SK-N-SH (cell line): Measurements from ENCODE around the gene MAPK8IP3. TPM values are rescaled to one million over a fixed set of nuclear protein-coding genes. Genes with fewer than 3 reads are reported as not detected.

Experiments used
- CTCF ChIA-PET: fragments of 300-600, 350-600 bp; formaldehyde crosslinking; extraction: SDS; loops from one replicate; lab custom pipeline; 2021; lab: Yijun Ruan, JAX
- POLR2A ChIA-PET: fragments of 350-600 bp; sonication (Branson Sonifier 250); formaldehyde crosslinking; extraction: SDS; loops from one replicate; lab custom pipeline; 2020; ENCODE audit warnings: antibody characterized with exemption, inconsistent platforms; lab: Yijun Ruan, JAX
- DNase-seq: peaks from one replicate; pipeline ENCODE4 v3.0.0; 2012
- H2AFZ ChIP-seq: fragments of 200-600 bp; sonication (generic); 2 replicates; pipeline ENCODE4 v1.8.1; 2016; ENCODE audit warnings: antibody characterized with exemption, mild to moderate bottlenecking, low read depth
- H3F3A ChIP-seq: fragments of 200-600 bp; sonication (generic); replicated peaks from 2 replicates; pipeline ENCODE3; 2016; ENCODE audit warnings: antibody characterized with exemption, mild to moderate bottlenecking; ENCODE audit not compliant: insufficient read depth
- H3K27ac ChIP-seq, 2 experiments: fragments of 200-500 bp in 1 of 2; fragments of 200-600 bp in 1 of 2; sonication (Bioruptor generic) in 1 of 2; sonication (generic), shearing (Covaris generic) in 1 of 2; 2 replicates each; pipeline versions ENCODE4 v1.5.1 to v1.6.1; 2014 to 2016; ENCODE audit warnings: low read depth in 2 of 2, inconsistent platforms in 1 of 2, low read length in 1 of 2, mild to moderate bottlenecking in 1 of 2, mixed read lengths in 1 of 2
- H3K27me3 ChIP-seq: fragments of 200-600 bp; sonication (generic), shearing (Covaris generic); 2 replicates; pipeline ENCODE4 v1.6.1; 2016; ENCODE audit warnings: mixed run types; ENCODE audit not compliant: insufficient read depth
- H3K36me3 ChIP-seq, 2 experiments: fragments of 200-500 bp in 1 of 2; fragments of 200-600 bp in 1 of 2; sonication (Bioruptor generic) in 1 of 2; sonication (generic) in 1 of 2; replicated peaks in 1 of 2; 2 replicates each; pipeline versions ENCODE3 to v1.5.1; 2014 to 2016; ENCODE audit warnings: low read length in 1 of 2, mild to moderate bottlenecking in 1 of 2; ENCODE audit not compliant: insufficient read depth in 2 of 2, control insufficient read depth in 1 of 2
- H3K4me1 ChIP-seq, 2 experiments: fragments of 200-500 bp in 1 of 2; fragments of 200-600 bp in 1 of 2; sonication (Bioruptor generic) in 1 of 2; sonication (generic), shearing (Covaris generic) in 1 of 2; 2 replicates each; pipeline versions ENCODE4 v1.5.1 to v1.6.1; 2014 to 2016; ENCODE audit warnings: low read depth in 1 of 2, low read length in 1 of 2, mixed run types in 1 of 2; ENCODE audit not compliant: insufficient read depth in 2 of 2, control insufficient read depth in 1 of 2
- H3K4me2 ChIP-seq: fragments of 200-600 bp; sonication (generic), shearing (Covaris generic); 2 replicates; pipeline ENCODE4 v1.6.1; 2017; ENCODE audit warnings: mixed run types
- H3K4me3 ChIP-seq, 2 experiments: fragments of 200-500 bp in 1 of 2; fragments of 200-600 bp in 1 of 2; sonication (Bioruptor generic) in 1 of 2; sonication (generic), shearing (Covaris generic) in 1 of 2; 2 replicates each; pipeline versions ENCODE4 v1.5.1 to v1.8.1; 2014 to 2016; ENCODE audit warnings: low read depth in 2 of 2, inconsistent platforms in 1 of 2, low read length in 1 of 2, mild to moderate bottlenecking in 1 of 2, mixed read lengths in 1 of 2, moderate library complexity in 1 of 2
- H3K79me2 ChIP-seq: fragments of 200-600 bp; sonication (generic); 2 replicates; pipeline ENCODE4 v1.8.1; 2017; ENCODE audit warnings: mild to moderate bottlenecking; ENCODE audit not compliant: insufficient read depth
- H3K9ac ChIP-seq: fragments of 200-600 bp; sonication (generic); 2 replicates; pipeline ENCODE4 v1.6.1; 2017; ENCODE audit warnings: mixed run types
- H3K9me2 ChIP-seq: fragments of 200-600 bp; sonication (generic); 2 replicates; pipeline ENCODE4 v1.6.1; 2017; ENCODE audit warnings: mixed run types
- H3K9me3 ChIP-seq: fragments of 200-600 bp; sonication (generic); 2 replicates; pipeline ENCODE4 v1.6.1; 2017; ENCODE audit warnings: mixed run types, mild to moderate bottlenecking, moderate library complexity
- H4K20me1 ChIP-seq: fragments of 200-600 bp; sonication (generic); 2 replicates; pipeline ENCODE4 v1.6.1; 2017; ENCODE audit warnings: mild to moderate bottlenecking, mixed run types; ENCODE audit not compliant: insufficient read depth
- CHD2 ChIP-seq: fragments of 150-350 bp; IDR thresholded peaks from 2 replicates; pipeline ENCODE4 v1.6.1; 2018; ENCODE audit warnings: low read length; ENCODE audit not compliant: partially characterized antibody
- EP300 ChIP-seq, 2 experiments: IDR thresholded peaks; 2 replicates each; pipeline versions ENCODE4 v1.4.0 to v1.6.1; 2012; ENCODE audit warnings: borderline replicate concordance in 1 of 2, low read depth in 1 of 2, low read length in 1 of 2
- FOXJ3 ChIP-seq: sonication (generic); formaldehyde crosslinking; IDR thresholded peaks from 2 replicates; pipeline ENCODE4 v1.5.1; 2020; ENCODE audit warnings: mild to moderate bottlenecking, missing genetic modification reagents
- FOXM1 ChIP-seq: IDR thresholded peaks from 2 replicates; pipeline ENCODE4 v1.4.0; 2012; ENCODE audit warnings: low read depth, mild to moderate bottlenecking
- GABPA ChIP-seq: IDR thresholded peaks from 2 replicates; pipeline ENCODE4 v1.4.0; 2012; ENCODE audit warnings: low read depth, mild to moderate bottlenecking
- GATA2 ChIP-seq: sonication (generic); formaldehyde crosslinking; IDR thresholded peaks from 2 replicates; pipeline ENCODE4 v1.5.0; 2020; ENCODE audit warnings: mild to moderate bottlenecking, missing genetic modification reagents
- POLR2AphosphoS5 ChIP-seq: IDR thresholded peaks from 2 replicates; pipeline ENCODE4 v1.6.1; 2012; ENCODE audit warnings: low read depth, low read length
- RAD21 ChIP-seq: IDR thresholded peaks from 2 replicates; pipeline ENCODE4 v1.6.1; 2012; ENCODE audit warnings: mild to moderate bottlenecking, low read length
- RXRA ChIP-seq: IDR thresholded peaks from 2 replicates; pipeline ENCODE4 v1.4.0; 2012; ENCODE audit warnings: low read depth, mild to moderate bottlenecking, borderline replicate concordance
- SMC3 ChIP-seq: IDR thresholded peaks from 2 replicates; pipeline ENCODE4 v1.6.1; 2012; ENCODE audit warnings: low read depth, low read length, improper control_type of control experiment
- TAF1 ChIP-seq: IDR thresholded peaks from 2 replicates; pipeline ENCODE4 v1.6.1; 2012; ENCODE audit warnings: low read depth, mild to moderate bottlenecking, low read length, moderate library complexity, borderline replicate concordance
- TCF12 ChIP-seq: IDR thresholded peaks from 2 replicates; pipeline ENCODE4 v1.4.0; 2012
- WGBS: methylation state at CpG from one replicate; pipeline ENCODE4 v1.1.6; 2017; ENCODE audit warnings: low lambda C conversion rate; 5-methylcytosine and 5-hydroxymethylcytosine counted together
- polyA plus RNA-seq, 3 experiments: library from polyadenylated mRNA; depleted of rRNA; stranded (reverse); fragments of >200 nt; gene quantifications; 2 replicates each; pipeline ENCODE4 v1.2.3, GENCODE V29; 2012
- TF ChIP-seq, protein P1 (sequence below): IDR thresholded peaks from 2 replicates; pipeline ENCODE4 v1.4.0; 2012; ENCODE audit warnings: low read depth
- TF ChIP-seq, protein P2 (sequence below): fragments of 200-600 bp; sonication (generic); IDR thresholded peaks from 2 replicates; pipeline ENCODE4 v1.6.1; 2017; ENCODE audit warnings: antibody characterized with exemption, mild to moderate bottlenecking, moderate library complexity
- TF ChIP-seq, protein P3 (sequence below): IDR thresholded peaks from 2 replicates; pipeline ENCODE4 v1.4.0; 2012; ENCODE audit warnings: low read depth, borderline replicate concordance
- TF ChIP-seq, protein P4 (sequence below): fragments of 150-350 bp; IDR thresholded peaks from 2 replicates; pipeline ENCODE4 v1.6.1; 2016; ENCODE audit warnings: mild to moderate bottlenecking, low read depth, low read length
- TF ChIP-seq, protein P5 (sequence below): fragments of 150-350 bp; IDR thresholded peaks from 2 replicates; pipeline ENCODE4 v1.6.1; 2017; ENCODE audit warnings: antibody characterized with exemption, low read length, low read depth, borderline replicate concordance
- TF ChIP-seq, protein P6 (sequence below): IDR thresholded peaks from 2 replicates; pipeline ENCODE4 v1.6.1; 2012; ENCODE audit warnings: mild to moderate bottlenecking, low read depth, low read length, moderate library complexity
- TF ChIP-seq, protein P7 (sequence below): IDR thresholded peaks from 2 replicates; pipeline ENCODE4; 2012

Gene MAPK8IP3
- polyA plus RNA-seq, 1 of the 3 experiments (the other 2 are of a cell fraction): 57.3 TPM

DNA sequence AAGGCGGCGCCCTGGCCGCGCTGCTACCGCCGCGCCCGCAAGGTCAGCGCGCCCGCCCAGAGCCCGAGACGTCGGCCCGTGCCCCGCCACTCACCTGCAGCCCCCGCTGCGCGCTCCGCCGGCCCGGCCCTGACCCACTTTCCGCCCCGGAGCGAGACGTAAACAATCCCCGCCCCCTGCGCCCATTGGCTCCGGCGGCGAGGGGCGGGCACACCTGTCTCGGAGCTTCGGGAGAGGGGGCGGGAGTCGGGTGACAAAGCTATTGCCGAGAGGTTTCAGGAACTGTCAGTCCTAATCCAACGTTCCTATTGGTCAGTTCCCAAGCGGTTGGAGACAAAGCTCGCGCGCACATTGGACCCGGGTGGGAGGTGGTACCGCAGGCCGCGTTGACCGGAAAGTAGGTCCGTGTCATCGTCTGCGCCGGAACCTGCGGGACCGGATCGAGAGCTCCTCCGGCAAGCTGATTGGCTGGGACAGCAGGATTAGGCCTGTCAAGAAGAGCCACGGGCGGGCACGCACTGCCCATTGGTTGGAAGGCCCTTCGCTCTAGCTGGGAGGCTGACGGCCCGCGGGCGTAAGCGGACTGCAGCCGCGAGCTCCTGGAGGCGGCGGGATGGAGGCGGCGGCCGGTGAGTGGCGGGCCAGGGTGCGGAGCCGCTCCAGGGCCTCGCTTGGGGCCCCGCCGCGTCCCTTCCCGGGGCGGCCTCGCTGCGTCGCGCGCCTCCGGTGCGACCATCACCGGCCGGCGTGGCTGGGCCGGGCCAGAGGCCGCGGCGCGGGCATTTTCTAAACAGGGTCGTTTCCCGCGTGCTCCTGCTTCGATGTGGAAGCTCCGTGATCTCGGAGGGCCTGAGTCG, 76.6 kb downstream of the MAPK8IP3 start, which contains the start of the genes NUBP2 and SPSB3:
Gene NUBP2, plus strand, starts transcription at position 553 of the 857 bp plus-strand sequence. Its CDS starts 61 bp downstream, at position 614.
Gene SPSB3, minus strand, starts transcription at position 164 of the 857 bp plus-strand sequence. CDS start 1,088 bp downstream, outside the sequence.
- Histone ChIP-seq H3K9me2 (no peaks in the 10 kb centered on the region), H3K27ac (peak within 1 kb of the TSS; percentile 48 to 53), H3K4me3 (peak within 1 kb of the TSS; percentile 84 to 90), H3K9me3 (no peaks in the 10 kb centered on the region), H3K4me2 (peak within 1 kb of the TSS; percentile 91), H4K20me1 (peaks cover 13% of the 10 kb centered on the region; the same call in 1 of the 2 replicates), H3K9ac (peak within 1 kb of the TSS; percentile 82), H2AFZ (peak within 1 kb of the TSS; percentile 73; the same call in 1 of the 2 replicates), H3K79me2 (peaks cover 54% of the 10 kb centered on the region), H3K4me1 (peaks cover 0 to 8% of the 10 kb centered on the region in 2 experiments; a peak in 1 of 4 replicates), H3K36me3 (peaks cover 3 to 35% of the 10 kb centered on the region in 2 experiments), H3K27me3 (no peaks in the 10 kb centered on the region), H3F3A (peaks cover 8% of the 10 kb centered on the region)
- peak; percentile 97 for DNase-seq
- ChIA-PET CTCF (interaction anchor here (0.8 to 4.3 kb wide), 6 partner anchors 9 to 176 kb away, joined by 3 to 40 read pairs (median 4); partner anchors contain the start of genes EME2 and MRPS34), POLR2A (interaction anchor here (0.9 to 2.2 kb wide), 8 partner anchors 9 to 362 kb away, joined by 3 to 24 read pairs (median 4); partner anchors contain the start of genes EME2, FAHD1, MRPS34 and NME3)
- WGBS: 2% methylated on average over 16 of the region's 102 CpGs
- no peak for TF ChIP-seq TAF1
- TF ChIP-seq, protein P1, sequence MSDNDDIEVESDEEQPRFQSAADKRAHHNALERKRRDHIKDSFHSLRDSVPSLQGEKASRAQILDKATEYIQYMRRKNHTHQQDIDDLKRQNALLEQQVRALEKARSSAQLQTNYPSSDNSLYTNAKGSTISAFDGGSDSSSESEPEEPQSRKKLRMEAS: peak; percentile 79
- TF ChIP-seq FOXM1: no peak
- TF ChIP-seq, protein P2, sequence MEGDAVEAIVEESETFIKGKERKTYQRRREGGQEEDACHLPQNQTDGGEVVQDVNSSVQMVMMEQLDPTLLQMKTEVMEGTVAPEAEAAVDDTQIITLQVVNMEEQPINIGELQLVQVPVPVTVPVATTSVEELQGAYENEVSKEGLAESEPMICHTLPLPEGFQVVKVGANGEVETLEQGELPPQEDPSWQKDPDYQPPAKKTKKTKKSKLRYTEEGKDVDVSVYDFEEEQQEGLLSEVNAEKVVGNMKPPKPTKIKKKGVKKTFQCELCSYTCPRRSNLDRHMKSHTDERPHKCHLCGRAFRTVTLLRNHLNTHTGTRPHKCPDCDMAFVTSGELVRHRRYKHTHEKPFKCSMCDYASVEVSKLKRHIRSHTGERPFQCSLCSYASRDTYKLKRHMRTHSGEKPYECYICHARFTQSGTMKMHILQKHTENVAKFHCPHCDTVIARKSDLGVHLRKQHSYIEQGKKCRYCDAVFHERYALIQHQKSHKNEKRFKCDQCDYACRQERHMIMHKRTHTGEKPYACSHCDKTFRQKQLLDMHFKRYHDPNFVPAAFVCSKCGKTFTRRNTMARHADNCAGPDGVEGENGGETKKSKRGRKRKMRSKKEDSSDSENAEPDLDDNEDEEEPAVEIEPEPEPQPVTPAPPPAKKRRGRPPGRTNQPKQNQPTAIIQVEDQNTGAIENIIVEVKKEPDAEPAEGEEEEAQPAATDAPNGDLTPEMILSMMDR: no peak
- TF ChIP-seq RXRA: no peak
- TF ChIP-seq, protein P3, sequence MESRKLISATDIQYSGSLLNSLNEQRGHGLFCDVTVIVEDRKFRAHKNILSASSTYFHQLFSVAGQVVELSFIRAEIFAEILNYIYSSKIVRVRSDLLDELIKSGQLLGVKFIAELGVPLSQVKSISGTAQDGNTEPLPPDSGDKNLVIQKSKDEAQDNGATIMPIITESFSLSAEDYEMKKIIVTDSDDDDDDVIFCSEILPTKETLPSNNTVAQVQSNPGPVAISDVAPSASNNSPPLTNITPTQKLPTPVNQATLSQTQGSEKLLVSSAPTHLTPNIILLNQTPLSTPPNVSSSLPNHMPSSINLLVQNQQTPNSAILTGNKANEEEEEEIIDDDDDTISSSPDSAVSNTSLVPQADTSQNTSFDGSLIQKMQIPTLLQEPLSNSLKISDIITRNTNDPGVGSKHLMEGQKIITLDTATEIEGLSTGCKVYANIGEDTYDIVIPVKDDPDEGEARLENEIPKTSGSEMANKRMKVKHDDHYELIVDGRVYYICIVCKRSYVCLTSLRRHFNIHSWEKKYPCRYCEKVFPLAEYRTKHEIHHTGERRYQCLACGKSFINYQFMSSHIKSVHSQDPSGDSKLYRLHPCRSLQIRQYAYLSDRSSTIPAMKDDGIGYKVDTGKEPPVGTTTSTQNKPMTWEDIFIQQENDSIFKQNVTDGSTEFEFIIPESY: peak; percentile 64; the same call in 1 of the 2 replicates
- TF ChIP-seq CHD2: peak; percentile 96
- no peak for TF ChIP-seq EP300 (IDR thresholded peaks at IDR 0.05; ENCODE audit: borderline replicate concordance in 1 of 2, low read depth in 1 of 2, low read length in 1 of 2)
- no peak for TF ChIP-seq GATA2 (CRISPR knock-in tag)
- no peak for TF ChIP-seq RAD21
- no peak; the same call in 1 of the 2 replicates for TF ChIP-seq POLR2AphosphoS5
- TF ChIP-seq TCF12: no peak
- no peak for TF ChIP-seq SMC3
- TF ChIP-seq, protein P4, sequence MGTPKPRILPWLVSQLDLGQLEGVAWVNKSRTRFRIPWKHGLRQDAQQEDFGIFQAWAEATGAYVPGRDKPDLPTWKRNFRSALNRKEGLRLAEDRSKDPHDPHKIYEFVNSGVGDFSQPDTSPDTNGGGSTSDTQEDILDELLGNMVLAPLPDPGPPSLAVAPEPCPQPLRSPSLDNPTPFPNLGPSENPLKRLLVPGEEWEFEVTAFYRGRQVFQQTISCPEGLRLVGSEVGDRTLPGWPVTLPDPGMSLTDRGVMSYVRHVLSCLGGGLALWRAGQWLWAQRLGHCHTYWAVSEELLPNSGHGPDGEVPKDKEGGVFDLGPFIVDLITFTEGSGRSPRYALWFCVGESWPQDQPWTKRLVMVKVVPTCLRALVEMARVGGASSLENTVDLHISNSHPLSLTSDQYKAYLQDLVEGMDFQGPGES: peak; percentile 78
- TF ChIP-seq, protein P5, sequence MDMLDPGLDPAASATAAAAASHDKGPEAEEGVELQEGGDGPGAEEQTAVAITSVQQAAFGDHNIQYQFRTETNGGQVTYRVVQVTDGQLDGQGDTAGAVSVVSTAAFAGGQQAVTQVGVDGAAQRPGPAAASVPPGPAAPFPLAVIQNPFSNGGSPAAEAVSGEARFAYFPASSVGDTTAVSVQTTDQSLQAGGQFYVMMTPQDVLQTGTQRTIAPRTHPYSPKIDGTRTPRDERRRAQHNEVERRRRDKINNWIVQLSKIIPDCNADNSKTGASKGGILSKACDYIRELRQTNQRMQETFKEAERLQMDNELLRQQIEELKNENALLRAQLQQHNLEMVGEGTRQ: no peak
- peak; percentile 99 for TF ChIP-seq GABPA
- 0 out of 2 replicates have a peak, but pooled peaks have one; percentile 27 for TF ChIP-seq FOXJ3 (CRISPR knock-in tag)
- TF ChIP-seq, protein P6, sequence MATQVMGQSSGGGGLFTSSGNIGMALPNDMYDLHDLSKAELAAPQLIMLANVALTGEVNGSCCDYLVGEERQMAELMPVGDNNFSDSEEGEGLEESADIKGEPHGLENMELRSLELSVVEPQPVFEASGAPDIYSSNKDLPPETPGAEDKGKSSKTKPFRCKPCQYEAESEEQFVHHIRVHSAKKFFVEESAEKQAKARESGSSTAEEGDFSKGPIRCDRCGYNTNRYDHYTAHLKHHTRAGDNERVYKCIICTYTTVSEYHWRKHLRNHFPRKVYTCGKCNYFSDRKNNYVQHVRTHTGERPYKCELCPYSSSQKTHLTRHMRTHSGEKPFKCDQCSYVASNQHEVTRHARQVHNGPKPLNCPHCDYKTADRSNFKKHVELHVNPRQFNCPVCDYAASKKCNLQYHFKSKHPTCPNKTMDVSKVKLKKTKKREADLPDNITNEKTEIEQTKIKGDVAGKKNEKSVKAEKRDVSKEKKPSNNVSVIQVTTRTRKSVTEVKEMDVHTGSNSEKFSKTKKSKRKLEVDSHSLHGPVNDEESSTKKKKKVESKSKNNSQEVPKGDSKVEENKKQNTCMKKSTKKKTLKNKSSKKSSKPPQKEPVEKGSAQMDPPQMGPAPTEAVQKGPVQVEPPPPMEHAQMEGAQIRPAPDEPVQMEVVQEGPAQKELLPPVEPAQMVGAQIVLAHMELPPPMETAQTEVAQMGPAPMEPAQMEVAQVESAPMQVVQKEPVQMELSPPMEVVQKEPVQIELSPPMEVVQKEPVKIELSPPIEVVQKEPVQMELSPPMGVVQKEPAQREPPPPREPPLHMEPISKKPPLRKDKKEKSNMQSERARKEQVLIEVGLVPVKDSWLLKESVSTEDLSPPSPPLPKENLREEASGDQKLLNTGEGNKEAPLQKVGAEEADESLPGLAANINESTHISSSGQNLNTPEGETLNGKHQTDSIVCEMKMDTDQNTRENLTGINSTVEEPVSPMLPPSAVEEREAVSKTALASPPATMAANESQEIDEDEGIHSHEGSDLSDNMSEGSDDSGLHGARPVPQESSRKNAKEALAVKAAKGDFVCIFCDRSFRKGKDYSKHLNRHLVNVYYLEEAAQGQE: no peak
- TF ChIP-seq, protein P7, sequence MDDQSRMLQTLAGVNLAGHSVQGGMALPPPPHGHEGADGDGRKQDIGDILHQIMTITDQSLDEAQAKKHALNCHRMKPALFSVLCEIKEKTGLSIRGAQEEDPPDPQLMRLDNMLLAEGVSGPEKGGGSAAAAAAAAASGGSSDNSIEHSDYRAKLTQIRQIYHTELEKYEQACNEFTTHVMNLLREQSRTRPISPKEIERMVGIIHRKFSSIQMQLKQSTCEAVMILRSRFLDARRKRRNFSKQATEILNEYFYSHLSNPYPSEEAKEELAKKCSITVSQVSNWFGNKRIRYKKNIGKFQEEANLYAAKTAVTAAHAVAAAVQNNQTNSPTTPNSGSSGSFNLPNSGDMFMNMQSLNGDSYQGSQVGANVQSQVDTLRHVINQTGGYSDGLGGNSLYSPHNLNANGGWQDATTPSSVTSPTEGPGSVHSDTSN: peak; percentile 98
